Hepatocyte (in vitro differentiated cells): ENCODE data around the gene ITGB1.

ENCODE experiments used
- CTCF ChIP-seq: fragments of 200-600 bp; sonication (generic); IDR thresholded peaks from 2 replicates; pipeline ENCODE4 v1.5.1; 2016; ENCODE audit warnings: antibody characterized with exemption, mild to moderate bottlenecking; ENCODE audit not compliant: poor library complexity
- EZH2 ChIP-seq: fragments of 200-600 bp; sonication (generic); IDR thresholded peaks from 2 replicates; pipeline ENCODE4 v1.6.1; 2016; ENCODE audit warnings: antibody characterized with exemption, mild to moderate bottlenecking, borderline replicate concordance
- EZH2phosphoT487 ChIP-seq: fragments of 200-600 bp; sonication (generic); IDR thresholded peaks from one replicate; pipeline ENCODE4 v1.6.1; 2018; ENCODE audit warnings: antibody characterized with exemption, mild to moderate bottlenecking, low read depth, moderate library complexity; ENCODE audit not compliant: unreplicated experiment, severe bottlenecking

- TF ChIP-seq CTCF (no peak), EZH2 (no peak), EZH2phosphoT487 (no peak)
These were observed 22.2 kb upstream of the ITGB1 start for GRCh38 chr10:32980242-32980557.
